ENCODE data around the gene PGF.
"Not testable (repeated sequence)": the region's sequence is repeated elsewhere in the genome, so short reads cannot be mapped to it uniquely, and the experiment has no call there.

PGF gene

GRCh38 chr14:74935360-74935680 lies 20.1 kb downstream of the PGF start:
- DNase-seq (ENCODE audit: low read depth), result no peak
- no peak for TF ChIP-seq CTCF (IDR thresholded peaks at IDR 0.05; ENCODE audit: insufficient read depth, low read depth, low read length, missing control alignments)
- H3K4me3 ChIP-seq (ENCODE audit: low read depth, low read length), result no peak overlapping the region

DNA sequence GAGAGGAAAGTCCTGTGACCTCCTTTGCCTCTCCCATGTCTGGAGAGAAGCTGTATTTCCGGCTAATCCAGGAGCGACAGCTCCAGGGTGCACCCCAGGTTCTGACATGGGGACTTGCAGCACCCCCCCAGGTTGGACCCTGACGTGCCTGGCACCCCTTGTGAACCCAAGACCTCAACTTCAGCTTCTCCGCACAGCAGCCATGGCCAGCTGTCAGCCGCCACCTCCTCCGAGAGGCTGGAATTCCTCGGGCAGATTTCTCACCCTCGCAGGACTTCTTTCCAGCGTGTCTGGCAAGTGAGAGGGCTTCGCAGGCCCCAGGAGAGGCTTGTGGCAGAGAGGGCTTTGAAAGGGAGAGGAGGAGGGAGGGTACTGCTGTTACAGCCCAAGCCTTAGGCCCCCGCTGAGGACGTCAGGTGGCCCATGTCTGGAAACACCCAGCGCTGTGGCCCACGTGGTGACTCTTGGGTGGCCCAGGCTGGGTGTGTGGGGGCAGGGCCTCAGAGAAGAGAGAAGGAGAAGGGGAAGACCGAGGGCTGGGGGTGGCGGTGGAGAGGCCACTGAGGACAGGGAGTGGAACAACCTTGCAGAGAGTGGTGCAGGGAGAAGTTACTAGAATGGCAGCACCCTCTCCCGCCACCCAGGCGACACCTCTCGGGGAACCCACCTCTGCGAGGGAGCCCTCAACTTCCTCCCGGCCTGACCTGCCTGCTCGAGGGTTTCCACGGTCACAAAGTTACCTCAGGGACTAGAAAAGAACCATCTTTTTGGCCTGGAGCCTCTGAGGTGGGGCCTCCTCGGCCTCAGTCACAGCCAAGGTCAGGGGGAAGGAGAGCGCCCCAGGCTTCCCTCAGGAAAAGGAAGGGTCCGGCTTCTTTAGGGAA lies 20.7 kb downstream of the PGF start:
- no peak for TF ChIP-seq CTCF (IDR thresholded peaks at IDR 0.05; ENCODE audit: insufficient read depth, low read depth, low read length, missing control alignments)
- no peak overlapping the region for H3K4me3 ChIP-seq (ENCODE audit: low read depth, low read length)
- DNase-seq (ENCODE audit: low read depth), result no peak

- DNase-seq (ENCODE audit: low read depth), result no peak
- TF ChIP-seq CTCF (IDR thresholded peaks at IDR 0.05; ENCODE audit: insufficient read depth, low read depth, low read length, missing control alignments), result no peak
- H3K4me3 ChIP-seq (ENCODE audit: low read depth, low read length), result no peak overlapping the region
Observed at GRCh38 chr14:74934041-74934440, 21.4 kb downstream of the PGF start.

DNA sequence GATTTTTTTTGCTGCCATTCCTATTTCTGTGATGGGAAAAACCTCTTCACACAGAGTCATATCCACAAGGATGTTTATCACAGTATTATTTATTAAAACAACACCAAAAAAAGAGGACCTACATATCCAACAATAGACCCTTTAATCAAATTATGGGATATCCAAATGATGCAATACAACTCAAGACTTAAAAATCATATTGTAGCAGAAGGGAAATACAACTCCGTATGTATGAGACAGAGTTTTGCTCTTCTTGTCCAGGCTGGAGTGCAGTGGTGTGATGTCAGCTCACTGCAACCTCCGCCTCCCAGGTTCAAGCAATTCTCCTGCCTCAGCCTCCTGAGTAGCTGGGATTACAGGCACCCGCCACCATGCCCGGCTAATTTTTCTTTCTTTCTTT lies 22.5 kb downstream of the PGF start:
- H3K4me3 ChIP-seq (ENCODE audit: low read depth, low read length); DNase-seq (ENCODE audit: low read depth): not testable (repeated sequence)

GRCh38 chr14:74932401-74932901 lies 22.9 kb downstream of the PGF start:
- TF ChIP-seq CTCF (IDR thresholded peaks at IDR 0.05; ENCODE audit: insufficient read depth, low read depth, low read length, missing control alignments), result no peak
- no peak overlapping the region for H3K4me3 ChIP-seq (ENCODE audit: low read depth, low read length)
- DNase-seq (ENCODE audit: low read depth), result no peak

GRCh38 chr14:74931744-74932143 lies 23.7 kb downstream of the PGF start:
- H3K4me3 ChIP-seq (ENCODE audit: low read depth, low read length); DNase-seq (ENCODE audit: low read depth): not testable (repeated sequence)

DNA sequence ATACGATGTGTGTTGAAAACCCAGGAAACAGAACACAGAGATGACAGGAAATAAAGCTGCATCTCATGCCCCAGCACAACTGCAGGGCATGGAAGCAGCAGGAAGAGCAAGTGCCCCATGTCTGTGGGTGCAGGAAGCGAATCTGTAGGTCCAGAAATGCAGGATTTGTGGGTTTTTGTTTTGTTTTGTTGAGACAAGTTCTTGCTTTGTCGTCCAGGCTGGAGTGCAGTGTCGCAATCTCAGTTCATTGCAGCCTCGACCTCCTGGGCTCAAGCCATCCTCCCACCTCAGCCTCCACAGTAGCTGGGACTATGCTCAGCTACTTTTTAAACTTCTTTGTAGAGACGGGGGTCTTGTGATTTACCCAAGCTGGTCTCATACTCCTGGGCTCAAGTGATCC lies 26.2 kb downstream of the PGF start:
- DNase-seq (ENCODE audit: low read depth), result no peak

More for the DNA sequence above, 26.2 kb downstream of the PGF start:
- no peak for TF ChIP-seq CTCF (IDR thresholded peaks at IDR 0.05; ENCODE audit: insufficient read depth, low read depth, low read length, missing control alignments)
- no peak overlapping the region for H3K4me3 ChIP-seq (ENCODE audit: low read depth, low read length)

Measured in GM12865 (cell line).